Mesothelial cell of epicardium (in vitro differentiated cells): ENCODE measurements around the gene TAAR2. TPM values are rescaled to one million over a fixed set of nuclear protein-coding genes. Genes with fewer than 3 reads are reported as not detected.
A peak's percentile ranks its signal among the peaks of the same experiment; 100 is the strongest.

Experiments used
- DNase-seq, 2 experiments: peaks; one replicate each; pipeline ENCODE4 v3.0.0; 2021; ENCODE audit warnings: low spot score in 2 of 2; ENCODE audit not compliant: unreplicated experiment in 2 of 2
- H3K27ac Mint-ChIP-seq: 2 replicates; pipeline ENCODE4 v1.8.0; 2021; ENCODE audit warnings: mixed read lengths
- H3K27me3 Mint-ChIP-seq: 2 replicates; pipeline ENCODE4 v1.8.0; 2021; ENCODE audit warnings: low read depth, mixed read lengths
- H3K36me3 Mint-ChIP-seq: 2 replicates; pipeline ENCODE4 v1.8.0; 2021; ENCODE audit warnings: mixed read lengths
- H3K4me1 Mint-ChIP-seq: 2 replicates; pipeline ENCODE4 v1.8.0; 2021; ENCODE audit warnings: mixed read lengths
- H3K4me3 Mint-ChIP-seq: 2 replicates; pipeline ENCODE4 v1.8.0; 2021; ENCODE audit warnings: mild to moderate bottlenecking, moderate library complexity, mixed read lengths
- H3K9me3 Mint-ChIP-seq: 2 replicates; pipeline ENCODE4 v1.8.0; 2021; ENCODE audit warnings: mixed read lengths
- CTCF ChIP-seq: fragments of 200-600 bp; sonication (generic); IDR thresholded peaks from one replicate; pipeline ENCODE4 v1.5.0; 2021; ENCODE audit warnings: antibody characterized with exemption; ENCODE audit not compliant: unreplicated experiment
- total RNA-seq: library from RNA; stranded (reverse); gene quantifications from 3 replicates; pipeline ENCODE4 v1.2.1, GENCODE V29; 2021

TAAR2 gene
- not detected in 3 replicates for total RNA-seq

DNA sequence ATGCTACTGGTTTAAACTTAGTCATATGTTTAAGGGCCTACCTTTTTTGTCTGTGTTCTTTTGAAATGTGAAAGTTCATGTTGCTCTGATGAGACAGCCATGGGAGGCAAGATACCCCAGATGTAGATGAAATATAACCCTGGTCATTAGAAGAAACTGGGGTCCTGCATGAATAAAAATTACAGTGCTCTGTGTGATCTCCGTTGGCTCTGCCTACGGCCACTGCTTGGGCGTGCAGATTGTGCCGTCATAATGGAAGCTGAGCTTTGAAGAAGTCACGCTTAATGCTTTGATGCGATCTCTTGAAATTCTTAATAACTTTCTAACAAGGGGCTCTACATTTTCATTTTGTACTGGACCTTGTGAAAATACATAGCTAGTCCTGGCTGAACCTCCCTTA lies at the start of gene TAAR2:
Gene TAAR2 (minus strand): TSS at position 101 of the 400 bp plus-strand sequence. CDS start 0 bp downstream, at position 101.
- Mint-ChIP-seq H3K9me3 (peaks cover 21% of the 10 kb centered on the region), H3K27me3 (peaks cover 8% of the 10 kb centered on the region), H3K4me3 (no peak within 1 kb of the TSS), H3K27ac (no peak within 1 kb of the TSS), H3K4me1 (peaks cover 9% of the 10 kb centered on the region), H3K36me3 (peaks cover 3% of the 10 kb centered on the region)
- no peak for DNase-seq
- no peak for TF ChIP-seq CTCF

DNA sequence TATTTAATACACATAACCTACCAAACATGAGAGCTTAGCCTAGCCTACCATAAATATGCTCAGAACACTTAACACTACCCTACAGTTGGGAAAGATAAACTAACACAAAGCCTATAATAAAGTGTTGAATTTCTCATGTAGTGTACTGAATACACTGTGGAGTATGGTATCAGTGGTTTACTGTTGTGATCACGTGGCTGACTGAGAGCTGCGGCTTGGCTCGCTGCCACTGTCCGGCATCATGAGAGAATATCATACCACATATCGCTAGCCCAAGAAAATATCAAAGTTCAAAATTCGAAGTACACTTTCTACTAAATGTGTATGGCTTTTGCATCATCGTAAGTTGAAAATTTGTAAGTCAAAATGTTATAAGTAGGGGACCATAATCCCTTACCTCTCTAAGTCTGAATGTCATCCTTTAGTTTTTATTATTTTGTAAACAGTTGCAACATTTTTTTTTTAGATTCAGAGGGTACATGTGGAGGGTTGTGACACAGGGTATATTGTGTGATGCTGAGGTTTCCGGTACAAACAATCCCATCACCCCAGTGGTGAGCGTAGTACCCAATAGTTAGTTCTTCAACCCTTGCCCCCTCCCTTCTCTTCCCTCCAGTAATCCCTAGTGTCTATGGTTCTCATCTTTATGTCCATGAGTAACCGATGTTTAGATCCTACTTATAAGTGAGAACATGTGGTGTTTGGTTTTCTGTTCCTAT lies 49.5 kb upstream of the TAAR2 start:
- H3K4me1 Mint-ChIP-seq, result peaks cover 2% of the 10 kb centered on the region
- H3K4me3 Mint-ChIP-seq, result no peak overlapping the region
- peaks cover 4% of the 10 kb centered on the region for H3K9me3 Mint-ChIP-seq
- peaks cover 4% of the 10 kb centered on the region for H3K27me3 Mint-ChIP-seq
- DNase-seq, result no peak
- H3K27ac Mint-ChIP-seq, result no peak overlapping the region
- TF ChIP-seq CTCF, result no peak
- no peaks in the 10 kb centered on the region for H3K36me3 Mint-ChIP-seq

DNA sequence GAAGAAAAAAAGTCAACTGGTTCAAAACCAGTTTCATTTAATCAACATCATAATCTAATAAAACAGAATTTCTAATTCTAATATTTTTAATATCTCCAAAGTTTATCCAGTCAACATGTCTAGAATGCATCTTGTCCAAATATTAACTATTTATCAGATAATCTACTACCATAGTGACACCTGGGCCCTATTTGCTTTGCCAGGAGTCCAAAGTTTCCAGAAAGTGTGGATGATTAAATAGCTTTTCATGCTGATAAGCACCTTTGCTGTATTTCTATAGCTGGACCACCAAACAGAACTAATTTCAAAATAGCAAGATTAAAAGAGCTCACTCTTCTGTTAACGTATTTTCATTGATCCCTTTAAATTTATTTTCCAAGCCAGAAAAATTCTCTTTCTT lies 47.2 kb upstream of the TAAR2 start:
- Mint-ChIP-seq H3K27ac (no peak overlapping the region), H3K27me3 (peaks cover 4% of the 10 kb centered on the region), H3K9me3 (no peaks in the 10 kb centered on the region), H3K4me1 (peaks cover 3% of the 10 kb centered on the region), H3K36me3 (no peaks in the 10 kb centered on the region), H3K4me3 (no peak overlapping the region)
- no peak for DNase-seq
- no peak for TF ChIP-seq CTCF

DNA sequence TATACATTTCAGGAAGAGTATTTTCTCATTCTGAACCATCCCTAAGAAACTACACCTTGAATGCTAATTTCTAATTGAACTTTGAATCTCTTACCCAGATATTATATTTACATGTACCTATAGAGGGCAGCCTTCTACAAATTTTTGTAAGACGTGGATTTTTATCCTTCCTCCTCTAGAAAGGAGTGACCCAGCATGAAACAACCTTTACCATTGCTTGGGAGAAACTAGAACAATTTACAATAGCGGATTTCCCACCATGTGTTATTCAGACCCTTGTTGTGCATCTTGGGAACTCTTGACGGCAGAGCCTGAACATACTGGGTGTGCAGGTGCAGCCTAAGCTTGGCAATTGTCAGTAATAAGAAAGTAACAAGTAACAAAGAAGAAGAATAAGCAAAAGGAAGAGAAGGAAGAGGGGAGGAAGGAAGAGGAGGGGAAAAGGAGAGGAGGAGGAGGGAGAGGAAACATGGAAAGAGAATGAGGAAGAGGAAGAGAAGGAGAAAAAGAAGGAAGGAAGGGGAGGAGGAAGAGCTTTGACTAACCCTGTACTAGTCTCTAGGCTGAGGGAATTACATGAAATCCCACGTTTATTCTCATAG lies 45.7 kb upstream of the TAAR2 start:
- no peak for DNase-seq
- TF ChIP-seq CTCF, result peak; percentile 68
- Mint-ChIP-seq H3K9me3 (peaks cover 5% of the 10 kb centered on the region), H3K4me3 (no peak overlapping the region), H3K36me3 (peaks cover 2% of the 10 kb centered on the region), H3K27me3 (peaks cover under 1% of the 10 kb centered on the region), H3K4me1 (peaks cover 8% of the 10 kb centered on the region), H3K27ac (peak overlapping the region; percentile 65)

- no peak for TF ChIP-seq CTCF
- H3K9me3 Mint-ChIP-seq, result peaks cover 7% of the 10 kb centered on the region
- peaks cover 8% of the 10 kb centered on the region for H3K4me1 Mint-ChIP-seq
- H3K4me3 Mint-ChIP-seq, result no peak overlapping the region
- H3K27me3 Mint-ChIP-seq, result no peaks in the 10 kb centered on the region
- no peak overlapping the region for H3K27ac Mint-ChIP-seq
- peaks cover 2% of the 10 kb centered on the region for H3K36me3 Mint-ChIP-seq
- DNase-seq, result no peak
These were observed 42.0 kb upstream of the TAAR2 start for GRCh38 chr6:132666118-132666517.
